Middle frontal gyrus (tissue), 1 donor: ENCODE measurements around the gene HTR3A.

ENCODE experiments used
- DNase-seq: peaks from one replicate; pipeline ENCODE4 v3.0.0-alpha.2; 2015; ENCODE audit warnings: low spot score; ENCODE audit errors: extremely low spot score

Gene HTR3A

DNA sequence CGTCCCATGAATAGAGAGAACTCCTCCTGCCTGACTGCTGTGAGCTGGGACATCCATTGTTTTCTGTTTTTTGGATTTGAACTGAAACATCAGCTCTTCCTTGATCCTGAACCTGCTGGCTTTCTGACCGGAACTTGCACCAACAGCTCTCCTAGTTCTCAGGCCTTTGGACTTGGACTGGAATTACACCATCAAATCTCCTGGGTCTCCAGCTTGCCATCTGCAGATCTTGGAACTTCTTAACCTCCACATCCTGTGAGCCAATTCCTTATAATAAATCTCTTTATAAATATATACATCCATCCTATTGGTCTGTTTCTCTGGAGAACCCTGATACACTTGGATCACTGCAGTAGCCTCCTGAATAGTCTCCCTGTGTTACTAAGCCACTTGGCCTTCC is 42.1 kb downstream of the HTR3A start:
- no peak for DNase-seq

DNA sequence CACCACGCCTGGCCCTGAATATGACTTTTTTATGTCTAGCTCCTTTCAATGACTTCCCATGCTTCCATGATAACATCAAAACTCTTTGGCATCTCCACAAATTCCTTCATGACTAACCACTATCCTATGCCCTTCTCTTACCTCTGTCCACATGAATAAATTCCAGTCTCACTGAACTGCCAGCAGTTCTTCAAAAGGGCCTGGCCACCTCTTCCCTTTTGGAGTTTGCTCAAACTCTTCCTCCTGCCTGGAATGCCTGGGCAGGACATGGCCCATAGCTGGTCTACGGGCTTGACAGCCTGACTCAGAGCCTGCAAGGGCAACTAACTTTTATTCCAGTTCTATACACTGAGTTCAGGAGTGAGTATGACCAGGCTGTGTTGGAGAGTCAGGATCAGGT is 42.8 kb downstream of the HTR3A start:
- DNase-seq, result no peak

DNA sequence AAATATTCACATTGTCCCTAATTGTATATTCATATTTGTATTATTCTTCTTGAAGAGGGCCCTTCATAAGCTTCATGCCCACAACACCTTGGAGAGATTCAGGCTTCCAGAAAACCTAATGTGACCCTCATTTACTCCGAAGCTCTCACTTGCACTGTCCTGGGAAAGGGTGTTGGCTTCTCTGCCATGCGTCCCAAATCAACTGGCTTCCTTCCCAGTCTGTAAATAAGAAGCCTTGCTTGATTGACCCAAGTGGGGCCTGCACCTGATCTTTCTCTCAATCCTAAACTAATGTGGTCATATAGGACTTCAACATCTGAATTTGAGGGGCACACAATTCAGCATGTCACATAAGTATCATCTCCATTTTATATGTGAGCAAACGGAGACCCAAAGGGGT is 44.1 kb downstream of the HTR3A start:
- no peak for DNase-seq

DNA sequence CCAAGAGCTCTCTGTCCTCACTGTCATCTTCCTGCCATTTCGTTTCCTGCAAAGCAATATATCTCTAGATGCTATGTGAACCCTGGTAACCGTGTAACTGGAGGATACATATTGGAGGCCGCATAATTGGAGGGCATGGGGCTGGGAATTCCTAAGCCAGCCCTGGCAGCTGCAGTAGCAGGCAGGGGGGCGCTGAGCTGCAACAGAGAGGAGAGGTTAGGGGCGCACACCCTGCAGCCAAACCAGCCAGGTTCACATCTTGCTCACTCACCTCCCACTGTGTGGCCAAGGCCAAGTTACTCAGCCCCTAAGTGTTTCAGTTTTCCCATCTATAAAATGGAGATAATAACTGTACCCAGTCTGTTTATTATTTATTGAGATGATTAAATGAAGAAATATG is 44.7 kb downstream of the HTR3A start:
- no peak for DNase-seq

DNA sequence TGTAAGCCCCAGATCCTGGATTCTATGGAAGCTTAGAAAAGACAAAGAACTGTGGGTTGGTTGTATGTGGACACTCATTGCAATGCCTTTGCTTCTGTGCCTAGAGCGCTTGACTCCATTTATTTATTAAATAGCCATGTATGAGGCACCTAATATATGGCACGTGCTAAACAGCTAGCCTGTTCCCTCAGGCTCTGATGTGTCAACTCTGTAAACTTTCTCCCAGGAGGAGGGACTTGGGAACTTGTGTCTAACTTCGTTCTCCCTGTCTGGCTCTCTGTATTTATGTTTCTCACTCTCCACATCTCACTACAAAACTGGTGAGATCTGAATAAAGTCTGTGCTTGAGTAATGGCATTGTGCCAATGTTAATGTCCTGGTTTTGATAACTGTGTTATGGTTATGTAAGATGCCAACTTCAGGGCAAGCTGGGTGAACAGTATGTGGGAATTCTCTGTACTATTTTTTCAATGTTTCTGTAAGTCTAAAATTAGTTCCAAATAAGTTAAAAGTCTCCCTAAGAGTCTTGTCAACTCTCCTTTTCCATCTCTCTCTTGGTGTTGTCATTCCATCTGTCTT is 50.5 kb downstream of the HTR3A start:
- no peak for DNase-seq

DNA sequence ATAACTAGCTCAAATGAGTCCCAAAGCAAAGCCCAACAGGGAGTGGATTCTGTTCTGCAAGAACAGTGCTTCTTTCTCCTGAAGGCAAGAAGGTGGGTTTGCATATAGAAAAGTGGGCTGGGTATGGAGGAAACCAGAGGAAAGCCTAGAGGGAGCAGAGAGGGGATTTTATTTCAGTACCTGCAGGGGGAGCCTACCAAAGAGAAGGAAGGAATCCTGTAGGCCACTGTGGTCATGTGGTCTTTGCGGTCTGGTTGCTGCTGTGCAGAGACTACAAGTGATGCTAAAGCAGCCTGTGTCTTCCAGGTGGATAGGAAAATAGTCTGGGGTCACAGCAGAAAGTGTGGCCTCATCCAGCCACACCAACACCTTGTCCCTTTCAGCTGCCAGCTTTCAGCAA is 51.4 kb downstream of the HTR3A start:
- no peak for DNase-seq

DNA sequence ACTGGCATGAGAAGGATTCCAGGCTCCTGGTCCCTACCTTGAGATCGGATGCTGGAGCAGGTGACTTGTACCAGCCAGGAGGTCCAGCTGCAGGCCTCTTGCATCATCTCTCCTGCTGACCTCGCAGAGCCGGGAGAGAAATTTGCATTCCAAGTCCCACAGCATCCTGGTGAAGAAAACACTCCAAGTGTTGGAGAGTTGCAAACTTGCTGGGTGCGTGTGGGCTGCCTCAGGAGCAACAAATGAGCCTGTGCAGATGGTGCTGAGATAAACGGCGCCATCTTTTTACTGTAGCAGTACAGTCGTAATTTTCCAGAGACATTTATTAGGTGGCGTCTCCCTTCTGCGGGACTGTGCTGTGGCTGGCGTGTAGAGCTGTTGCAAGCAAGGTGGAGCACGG is 52.5 kb downstream of the HTR3A start:
- DNase-seq, result peak; percentile 24

DNA sequence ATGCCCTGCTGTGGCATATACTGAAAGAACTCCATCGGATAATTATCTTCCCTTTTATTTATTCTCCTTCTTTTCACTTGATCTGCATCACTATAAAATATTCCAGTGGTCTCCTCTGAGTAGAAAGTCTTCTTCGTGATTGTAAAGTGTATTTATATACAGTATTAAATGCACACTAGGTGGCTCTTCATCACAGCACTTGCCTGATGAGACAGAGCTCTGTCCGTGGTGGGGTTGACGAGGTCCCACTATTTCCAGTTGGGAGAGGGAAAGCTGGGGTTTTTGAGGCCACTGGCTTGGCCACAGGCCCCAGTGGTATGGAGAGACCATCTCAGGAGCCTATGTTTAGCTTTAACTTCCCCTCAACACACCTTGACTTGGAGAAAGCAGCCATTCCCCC is 53.0 kb downstream of the HTR3A start:
- DNase-seq, result no peak

DNA sequence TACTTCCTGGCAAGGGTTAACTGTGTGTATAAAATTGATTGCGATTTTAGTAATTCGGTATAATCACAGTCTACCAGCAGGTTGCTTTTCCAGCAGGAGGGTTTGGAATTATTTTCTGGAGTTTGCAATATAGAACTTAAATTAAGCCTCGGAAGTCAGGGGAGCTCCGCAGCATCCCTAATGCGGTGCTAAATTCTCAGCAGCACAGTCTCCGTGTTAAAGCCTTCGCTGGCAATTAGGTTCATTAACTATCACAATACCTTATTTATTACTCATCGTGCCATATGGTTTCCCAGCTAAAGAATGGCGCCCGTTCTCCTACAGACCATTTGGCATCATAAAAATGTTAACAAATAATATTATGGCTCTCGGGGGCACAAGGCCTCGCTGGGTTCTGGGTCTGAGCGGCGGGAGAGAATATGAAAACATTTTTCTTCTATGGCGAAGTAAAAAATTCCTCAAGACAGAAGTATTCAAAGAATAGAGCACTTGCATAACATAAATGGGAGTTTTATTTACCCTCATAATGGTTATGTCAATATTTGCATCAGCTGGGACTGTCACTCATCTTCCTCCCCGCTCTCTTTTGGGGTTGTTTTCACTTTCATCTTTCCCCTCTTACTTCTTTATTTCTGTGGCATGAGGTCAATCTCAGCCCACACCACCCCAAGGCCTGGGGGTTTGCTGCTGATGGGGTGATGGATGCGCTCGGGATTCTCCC is 56.5 kb downstream of the HTR3A start:
- no peak for DNase-seq

DNA sequence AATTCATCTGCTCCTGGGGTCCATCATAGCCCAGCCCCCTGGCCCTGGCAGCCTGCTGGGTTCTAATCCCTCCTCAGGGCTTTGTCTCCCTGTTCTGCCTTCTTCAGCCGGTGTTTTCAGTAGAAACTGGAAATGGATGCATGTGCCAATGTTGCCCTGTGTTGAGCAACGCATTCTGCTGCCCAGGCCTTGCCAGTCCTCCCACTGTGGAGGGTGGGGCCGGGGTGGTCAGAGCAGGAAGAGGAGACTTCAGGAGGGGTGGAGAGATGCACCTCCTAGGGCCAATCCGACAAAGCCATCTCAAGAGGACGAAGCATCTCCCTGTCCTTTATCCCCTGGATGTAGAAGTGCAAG is 57.0 kb downstream of the HTR3A start:
- DNase-seq, result no peak

DNA sequence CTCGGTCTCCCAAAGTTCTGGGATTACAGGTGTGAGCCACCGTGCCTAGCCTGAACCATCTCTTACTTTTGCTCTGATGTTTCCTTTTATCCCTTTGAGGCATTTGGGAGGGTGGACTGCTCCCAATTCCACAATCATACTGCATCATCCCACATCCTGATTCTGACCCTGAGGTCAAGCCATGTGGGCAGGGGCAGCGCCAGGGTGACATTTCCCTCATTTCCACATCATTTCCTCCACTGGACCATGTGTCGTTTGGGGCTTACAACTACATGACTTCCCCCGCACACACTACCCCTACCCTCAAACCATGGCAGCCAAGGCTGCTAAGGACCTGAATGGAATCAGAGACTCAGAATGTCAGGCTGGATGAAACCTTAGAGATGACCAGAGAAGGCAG is 58.2 kb downstream of the HTR3A start:
- no peak for DNase-seq

DNA sequence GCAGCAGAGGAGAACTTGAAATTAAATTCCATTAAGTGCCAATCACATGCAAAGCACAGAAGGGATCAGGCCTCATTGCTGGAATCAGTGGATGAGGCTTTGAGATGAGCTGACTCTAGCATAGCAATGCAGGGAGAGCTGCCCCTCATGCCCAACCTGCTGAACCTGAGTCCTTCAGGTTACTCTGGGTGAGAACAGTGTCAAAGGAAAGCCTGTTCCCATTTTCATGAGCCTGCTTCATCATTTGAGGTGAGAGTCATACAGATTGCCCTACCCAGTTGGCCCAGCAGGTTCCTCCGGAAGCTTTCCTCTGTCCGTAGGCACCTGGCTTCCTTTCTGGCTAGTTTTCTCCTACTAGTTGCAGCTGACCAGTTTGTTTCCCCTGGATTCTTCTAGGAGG is 58.7 kb downstream of the HTR3A start:
- DNase-seq, result no peak

DNA sequence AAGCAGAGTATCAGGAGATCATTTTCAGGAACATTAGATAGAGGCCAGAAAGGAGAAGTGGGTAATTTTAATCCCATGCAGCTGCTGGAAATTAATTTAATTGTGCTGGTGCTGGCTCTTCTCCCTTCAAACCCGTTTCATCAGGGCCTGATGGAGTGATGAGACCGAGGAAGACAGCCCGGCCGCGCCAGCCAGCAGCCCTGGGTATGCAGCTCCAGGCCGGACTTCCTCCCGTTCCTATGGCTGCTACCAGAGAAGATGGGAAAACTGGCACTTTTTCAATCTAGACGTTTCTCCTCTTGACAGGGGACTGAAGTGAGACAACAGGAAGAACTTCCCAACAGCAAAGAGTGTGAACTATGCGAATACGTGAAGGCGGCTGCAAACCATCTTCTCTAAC is 60.0 kb downstream of the HTR3A start:
- no peak for DNase-seq

DNA sequence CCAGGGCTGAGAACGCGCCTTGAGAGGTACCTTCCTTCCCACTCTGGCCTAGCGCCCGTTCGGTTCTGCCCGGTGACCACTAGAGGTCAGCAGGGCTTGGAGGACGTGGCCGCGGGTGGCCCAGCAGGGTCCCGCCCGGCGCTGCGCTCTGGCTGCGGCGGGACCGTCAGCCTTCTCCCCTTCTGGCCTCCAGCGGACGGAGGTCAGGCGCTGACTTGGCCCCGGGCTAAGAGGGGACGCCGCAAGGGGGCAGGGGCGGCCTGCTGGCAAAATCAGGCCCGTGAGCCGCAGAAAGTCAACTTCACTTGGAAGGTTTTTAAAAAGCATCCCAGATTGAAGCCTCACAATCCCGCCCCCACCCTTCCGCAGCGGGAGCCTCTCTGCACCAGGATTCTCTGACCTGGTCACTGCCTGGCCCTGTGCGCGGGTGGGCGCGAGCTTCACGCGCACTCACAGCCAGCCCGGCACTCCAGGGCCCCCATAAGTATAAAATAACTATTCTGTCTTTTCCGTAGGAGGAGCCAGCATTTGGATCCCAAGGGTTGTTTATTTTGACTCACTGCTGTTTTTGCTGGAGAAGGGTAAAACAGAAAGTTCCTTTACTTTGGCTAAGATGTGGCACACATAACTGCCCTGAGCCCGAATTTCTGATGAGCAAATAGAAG is 61.4 kb downstream of the HTR3A start:
- no peak for DNase-seq

DNA sequence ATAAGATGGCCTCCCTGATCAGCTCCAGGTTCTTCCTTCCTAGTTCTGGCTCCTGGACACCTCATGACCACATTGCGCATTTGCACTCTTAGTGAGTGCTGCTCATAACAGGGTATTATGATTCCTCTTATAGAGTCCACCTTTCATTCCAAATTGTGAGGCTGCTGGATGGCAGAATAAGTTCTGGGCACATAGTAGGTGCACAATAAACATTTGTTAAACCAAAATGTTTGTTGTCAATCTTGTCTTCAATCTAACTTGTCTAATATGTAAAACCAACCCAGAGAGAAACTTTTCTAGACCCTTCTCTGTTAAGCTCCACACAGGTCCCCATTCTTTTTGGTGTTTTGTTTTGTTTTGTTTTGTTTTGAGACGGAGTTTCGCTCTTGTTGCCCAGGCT is 62.0 kb downstream of the HTR3A start:
- DNase-seq, result no peak

DNA sequence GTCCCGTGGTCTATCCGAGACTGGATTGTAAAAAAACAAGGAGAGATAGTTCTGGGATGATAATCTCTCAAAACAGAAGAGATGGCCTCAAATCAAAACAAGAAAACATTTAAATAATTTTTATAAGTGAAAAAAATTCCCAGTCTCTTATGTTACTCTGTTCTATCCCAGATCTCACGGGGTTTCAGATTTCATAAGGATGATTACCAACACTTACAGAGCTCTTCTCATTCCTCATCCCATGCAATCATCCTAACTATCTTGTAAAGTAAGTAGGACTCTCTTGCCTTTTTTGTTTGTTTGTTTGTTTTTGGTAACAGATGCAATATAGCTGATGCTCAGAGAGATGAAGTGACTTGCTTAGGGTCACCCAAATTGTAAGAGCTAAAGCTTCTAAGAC is 64.6 kb downstream of the HTR3A start:
- no peak for DNase-seq
